ENCODE measurements around the gene TAAR8.
"Not testable (repeated sequence)": the region's sequence is repeated elsewhere in the genome, so short reads cannot be mapped to it uniquely, and the experiment has no call there.

Gene TAAR8

DNA sequence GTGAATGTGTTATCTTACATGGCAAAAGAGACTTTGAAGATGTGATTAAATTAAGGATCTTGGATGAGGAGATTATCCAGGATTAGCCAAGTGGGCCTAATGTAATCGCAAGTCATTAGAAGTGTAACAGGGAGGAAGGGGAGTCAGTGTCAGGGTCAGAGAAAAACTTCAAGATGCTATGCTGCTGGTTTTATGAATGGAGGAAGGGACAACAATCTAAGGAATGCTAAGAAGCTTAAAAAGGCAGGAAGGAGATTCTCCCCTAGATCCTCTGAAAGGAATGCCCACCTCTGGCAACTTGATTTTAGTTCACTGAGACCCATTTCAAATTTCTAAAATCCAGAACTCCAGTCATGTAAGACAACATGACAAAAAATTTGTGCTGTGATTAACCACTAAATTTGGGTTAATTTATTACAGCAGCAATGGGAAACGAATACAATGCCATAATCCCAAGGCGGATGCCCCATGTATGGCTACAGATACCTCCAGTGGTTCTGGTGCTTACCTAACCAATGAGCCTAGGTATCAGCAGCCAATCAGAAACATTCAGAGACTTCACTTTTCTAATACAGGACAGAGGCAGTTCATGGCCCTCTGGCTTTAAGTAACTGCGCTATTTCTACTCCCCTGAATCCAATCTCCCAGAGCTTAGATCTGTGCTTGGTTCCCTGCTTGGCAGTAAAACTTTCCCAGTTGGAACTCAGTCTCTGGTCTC, 3.6 kb upstream of the TAAR8 start:
- DNase-seq: no peak

DNA sequence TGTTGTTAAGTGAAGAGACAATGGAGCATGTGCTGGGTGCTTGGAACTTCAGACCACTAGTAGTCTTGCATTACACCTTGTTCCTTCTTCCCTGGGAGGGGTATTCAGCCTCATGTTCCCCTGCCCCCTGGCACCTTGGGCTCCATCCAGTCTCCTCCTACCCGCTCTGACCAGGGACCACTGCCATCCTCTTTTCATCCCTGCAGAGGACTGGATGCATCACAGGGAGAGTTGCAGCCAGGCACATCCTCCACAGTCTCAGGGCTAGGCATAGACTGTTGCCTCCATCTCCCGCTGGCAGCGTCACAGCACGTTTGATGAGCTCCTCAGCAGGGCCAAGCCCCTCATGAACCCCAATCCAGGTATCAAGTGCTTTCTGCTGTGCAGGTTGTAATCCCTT, 1.3 kb upstream of the TAAR8 start:
- DNase-seq: no peak

DNA sequence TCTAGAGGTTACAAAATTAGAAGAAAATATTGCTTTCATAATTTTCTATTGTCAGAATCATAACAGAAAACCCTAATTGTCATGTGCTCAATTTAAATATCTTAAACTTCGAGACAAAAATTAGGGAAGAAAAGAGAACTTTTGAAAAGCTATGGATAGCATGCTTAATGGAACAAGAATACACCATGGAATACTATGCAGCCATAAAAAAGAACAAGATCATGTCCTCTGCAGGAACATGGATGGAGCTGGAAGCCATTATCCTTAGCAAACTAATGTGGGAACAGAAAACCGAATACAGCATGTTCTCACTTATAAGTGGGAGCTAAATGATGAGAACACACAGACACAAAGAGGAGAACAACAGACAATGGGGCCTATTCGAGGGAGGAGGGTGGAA, 7.6 kb downstream of the TAAR8 start:
- not testable (repeated sequence) for DNase-seq

DNA sequence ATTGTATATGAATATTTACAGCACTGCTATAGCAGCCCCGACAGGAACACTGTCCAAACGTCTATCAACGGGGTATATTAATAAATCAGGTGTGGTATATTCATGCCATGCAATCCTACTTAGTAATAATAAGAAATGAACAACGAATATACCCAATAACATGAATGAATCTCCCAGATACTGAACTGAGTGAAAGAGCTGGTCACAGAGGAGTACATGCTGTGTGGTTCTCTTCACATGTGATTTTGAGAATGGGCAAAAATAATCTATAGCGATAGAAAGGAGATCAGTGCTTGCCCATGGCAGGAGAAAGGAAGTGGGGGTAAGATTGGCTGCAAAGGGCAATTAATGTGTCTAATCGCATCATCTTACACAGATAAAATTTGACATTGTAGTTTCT, 13.9 kb downstream of the TAAR8 start:
- no peak for DNase-seq

DNA sequence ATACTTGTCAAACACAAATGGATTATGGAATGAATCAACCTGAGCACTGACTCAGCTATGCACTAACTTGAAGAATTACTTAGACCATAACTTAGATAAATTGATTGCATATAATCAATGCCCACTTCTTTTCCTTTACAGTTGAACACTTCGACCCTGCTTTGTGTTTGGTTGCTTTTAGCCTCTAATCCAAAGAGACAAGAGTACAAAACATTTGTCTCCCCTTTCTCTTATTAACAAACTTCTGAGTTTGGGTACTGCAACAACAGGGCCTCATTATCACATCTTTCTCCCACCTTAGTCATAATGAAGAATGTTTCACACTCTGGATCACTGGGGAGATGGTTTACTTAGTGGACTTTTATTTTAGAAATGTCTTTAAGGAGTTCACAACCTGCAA, 15.1 kb downstream of the TAAR8 start:
- no peak for DNase-seq

DNA sequence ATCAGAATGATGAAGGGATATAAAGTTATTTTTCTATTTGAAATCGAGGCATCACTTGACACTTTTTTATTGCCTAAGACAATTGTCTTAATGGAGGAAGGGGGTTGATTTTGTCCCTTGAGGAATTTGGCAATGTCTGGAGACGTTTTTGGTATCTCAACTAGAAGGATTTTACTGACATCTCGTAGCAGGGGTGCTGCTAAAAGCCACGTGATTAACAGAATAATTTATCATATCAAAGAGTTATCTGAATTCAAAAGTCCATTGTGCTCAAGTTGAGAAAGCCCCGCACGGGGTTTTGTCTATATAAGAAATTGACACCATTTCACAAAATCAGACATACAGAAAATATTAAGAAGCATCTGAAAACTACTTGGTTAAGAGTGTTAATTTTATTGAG, 16.1 kb downstream of the TAAR8 start:
- no peak for DNase-seq

DNA sequence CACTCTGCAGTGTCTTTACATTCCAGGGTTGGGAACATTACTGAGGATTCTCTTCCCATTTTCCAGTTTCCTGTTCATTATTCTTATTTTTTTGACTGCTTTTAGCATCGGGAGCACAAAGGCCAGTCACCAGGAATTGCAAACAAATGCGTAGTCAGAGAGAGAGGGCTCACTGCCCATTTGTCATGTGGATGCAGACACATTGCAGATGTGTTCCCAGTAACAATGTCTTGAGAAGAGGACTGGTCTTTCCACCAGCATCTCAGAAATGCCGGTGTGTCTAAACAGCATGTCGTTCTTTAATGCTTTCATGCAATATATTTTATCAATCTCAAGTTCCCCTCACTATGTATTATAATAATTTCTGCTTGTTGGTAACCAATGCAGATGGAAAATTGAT, 16.7 kb downstream of the TAAR8 start:
- no peak for DNase-seq

DNA sequence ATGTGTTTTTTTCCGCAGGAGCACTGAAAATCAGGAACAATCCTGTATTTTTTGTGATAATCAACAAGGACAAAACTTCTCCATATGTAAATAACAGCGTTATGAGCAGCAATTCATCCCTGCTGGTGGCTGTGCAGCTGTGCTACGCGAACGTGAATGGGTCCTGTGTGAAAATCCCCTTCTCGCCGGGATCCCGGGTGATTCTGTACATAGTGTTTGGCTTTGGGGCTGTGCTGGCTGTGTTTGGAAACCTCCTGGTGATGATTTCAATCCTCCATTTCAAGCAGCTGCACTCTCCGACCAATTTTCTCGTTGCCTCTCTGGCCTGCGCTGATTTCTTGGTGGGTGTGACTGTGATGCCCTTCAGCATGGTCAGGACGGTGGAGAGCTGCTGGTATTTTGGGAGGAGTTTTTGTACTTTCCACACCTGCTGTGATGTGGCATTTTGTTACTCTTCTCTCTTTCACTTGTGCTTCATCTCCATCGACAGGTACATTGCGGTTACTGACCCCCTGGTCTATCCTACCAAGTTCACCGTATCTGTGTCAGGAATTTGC, 17.8 kb downstream of the TAAR8 start, which contains the start of gene TAAR6:
Gene TAAR6 (plus strand): TSS at position 102 of the 557 bp plus-strand sequence. CDS start 0 bp downstream, at position 102.
- DNase-seq: no peak

DNA sequence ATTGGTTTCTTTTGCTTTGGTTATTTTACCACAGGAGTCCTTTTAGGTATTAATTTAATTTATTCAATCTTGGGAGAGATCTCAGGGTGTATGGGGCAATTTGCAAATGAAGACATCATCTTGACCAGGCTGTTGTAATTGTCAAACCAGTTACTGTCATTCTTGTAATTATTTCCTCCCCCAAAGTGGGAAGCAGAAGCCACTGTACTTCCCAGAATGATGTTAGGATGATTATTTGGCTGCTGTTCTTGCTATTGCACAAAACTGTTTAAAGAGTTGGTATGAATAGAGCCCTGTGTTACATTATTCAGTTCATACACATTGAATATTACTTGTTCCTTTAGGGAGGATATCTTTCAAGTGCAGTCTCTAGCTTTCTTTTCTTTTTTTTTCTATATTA, 19.3 kb downstream of the TAAR8 start:
- no peak for DNase-seq

DNA sequence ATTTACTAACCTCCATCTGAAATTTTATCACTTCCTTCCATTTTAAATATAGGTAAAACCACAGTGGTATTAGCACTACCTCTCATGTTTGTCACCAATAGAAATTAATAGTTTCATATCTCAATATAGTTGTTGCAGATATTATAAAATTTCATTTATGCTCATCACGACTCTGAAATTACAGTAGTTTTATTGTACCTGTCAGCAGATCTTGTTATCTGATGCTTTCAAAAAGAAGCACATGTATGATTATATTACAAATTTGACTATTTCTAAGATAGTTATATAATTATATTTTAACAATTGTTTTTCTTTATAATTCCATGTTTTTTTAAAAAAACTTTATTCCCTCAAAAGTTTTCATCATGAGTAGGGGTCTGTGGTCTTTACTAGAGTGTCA, 32.2 kb downstream of the TAAR8 start:
- DNase-seq: no peak

DNA sequence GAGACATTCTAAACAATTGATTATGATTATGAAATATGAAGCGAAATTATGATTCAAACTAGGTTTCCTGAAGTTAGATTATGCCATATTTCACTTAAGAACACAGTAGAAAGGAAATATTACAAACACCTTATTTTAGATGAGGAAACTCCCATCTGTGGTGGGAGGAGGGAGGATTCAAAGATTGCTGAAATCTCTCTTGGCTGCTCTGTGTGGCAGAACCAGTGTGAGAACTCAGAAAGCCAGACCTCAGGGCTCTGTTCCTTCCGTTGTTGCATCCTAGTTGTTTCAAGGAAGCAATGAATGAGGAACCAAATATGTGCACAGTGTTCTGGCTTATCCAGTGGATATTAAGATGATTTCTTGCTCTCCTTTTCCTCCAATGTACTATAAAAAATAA, 35.0 kb downstream of the TAAR8 start:
- DNase-seq: no peak

DNA sequence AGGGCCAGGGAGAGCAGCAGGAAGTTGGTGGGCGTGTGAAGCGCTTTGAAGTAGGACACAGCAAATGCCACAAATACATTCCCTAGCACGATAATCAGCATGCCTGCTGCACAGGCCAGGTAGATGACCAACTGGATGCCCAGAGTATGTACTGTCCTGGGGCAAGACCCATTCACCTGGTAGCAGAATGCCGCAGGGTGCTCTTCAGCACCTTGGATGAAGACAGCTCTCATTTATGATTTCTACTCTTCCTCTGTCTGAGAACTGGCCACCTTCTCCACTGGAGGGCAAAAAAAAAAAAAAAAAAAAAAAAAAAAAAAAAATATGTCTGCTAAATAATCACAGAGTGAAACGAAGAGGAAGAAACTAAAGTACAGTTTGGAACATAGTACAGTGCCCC, 37.0 kb downstream of the TAAR8 start, which contains the start of gene TAAR5:
Gene TAAR5 (minus strand): TSS at position 288 of the 400 bp plus-strand sequence. CDS start 55 bp downstream, at position 233.
- DNase-seq: no peak

DNA sequence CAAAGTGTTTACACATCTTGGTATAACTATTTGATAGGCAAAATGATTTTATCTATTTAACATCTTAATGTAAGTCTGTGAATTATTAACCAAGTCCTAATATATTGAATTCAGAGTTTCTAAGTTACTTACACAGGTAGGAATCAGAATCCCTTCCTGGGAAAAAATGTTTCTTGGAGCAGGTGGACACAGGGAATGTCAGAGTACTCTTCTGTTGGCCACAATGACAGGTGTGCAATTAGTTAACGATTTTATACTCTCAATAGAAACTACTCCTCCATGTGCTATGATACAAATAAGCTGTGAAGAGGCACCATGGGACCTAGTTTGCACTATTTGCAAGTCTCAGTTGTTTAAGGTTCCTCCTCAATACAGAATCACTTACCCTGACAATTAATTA, 37.9 kb downstream of the TAAR8 start:
- DNase-seq: no peak

DNA sequence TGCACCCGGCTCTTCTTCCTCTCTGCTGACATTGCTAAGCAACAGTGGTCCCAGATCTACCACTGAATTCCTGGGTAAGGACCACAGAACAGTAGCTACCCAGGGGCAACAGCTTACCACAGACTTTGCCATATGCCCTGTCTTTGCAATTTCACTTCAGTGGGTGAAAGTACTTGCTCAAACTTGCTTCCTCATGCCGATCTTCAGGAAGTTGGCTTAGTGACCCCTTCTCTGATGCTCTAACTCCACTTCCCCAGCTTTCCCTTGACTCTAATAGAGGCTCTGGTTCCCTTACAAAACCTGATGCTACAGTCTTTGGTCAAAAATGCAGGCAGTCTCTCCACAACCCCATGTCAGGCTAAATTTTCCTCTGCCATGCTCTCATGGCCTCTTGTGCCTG, 40.4 kb downstream of the TAAR8 start:
- DNase-seq: no peak

DNA sequence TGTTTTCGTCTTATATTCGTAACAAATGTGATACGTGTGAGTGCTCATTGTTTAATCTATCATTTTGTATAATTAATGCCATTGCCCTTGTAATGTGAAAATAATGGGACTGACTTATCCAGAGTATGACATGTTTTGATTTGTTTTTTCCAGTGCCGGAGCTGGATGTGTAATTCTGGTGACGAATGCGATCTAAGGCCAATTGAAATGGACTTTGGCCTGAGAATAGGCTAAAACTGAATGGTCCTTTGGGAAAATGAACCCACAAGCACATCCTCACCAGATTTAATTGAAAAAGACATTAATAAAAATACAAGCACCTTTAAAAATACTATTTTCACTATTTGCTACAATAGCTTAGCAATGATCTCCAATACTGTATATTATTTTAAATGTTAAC, 43.7 kb downstream of the TAAR8 start:
- DNase-seq: no peak

DNA sequence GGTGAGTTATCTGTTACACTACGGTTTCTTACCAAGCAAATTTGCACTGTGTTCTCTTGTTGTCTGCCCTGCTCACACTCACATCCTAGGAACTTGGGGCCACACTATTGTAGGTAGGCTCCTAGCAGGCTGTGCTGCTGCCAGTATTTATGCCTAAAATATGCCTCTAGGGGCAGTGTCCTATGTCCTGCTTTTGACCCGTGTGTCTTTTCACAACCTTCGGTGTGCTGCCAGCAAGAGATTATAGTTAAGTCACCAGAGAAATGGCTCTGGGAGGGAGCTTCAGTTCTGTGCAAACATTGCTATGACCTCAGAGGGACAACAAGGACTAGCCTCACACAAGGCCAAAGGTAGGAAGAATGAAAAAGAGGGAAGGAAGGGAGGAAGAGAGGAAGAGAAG, 46.0 kb downstream of the TAAR8 start:
- DNase-seq: no peak

DNA sequence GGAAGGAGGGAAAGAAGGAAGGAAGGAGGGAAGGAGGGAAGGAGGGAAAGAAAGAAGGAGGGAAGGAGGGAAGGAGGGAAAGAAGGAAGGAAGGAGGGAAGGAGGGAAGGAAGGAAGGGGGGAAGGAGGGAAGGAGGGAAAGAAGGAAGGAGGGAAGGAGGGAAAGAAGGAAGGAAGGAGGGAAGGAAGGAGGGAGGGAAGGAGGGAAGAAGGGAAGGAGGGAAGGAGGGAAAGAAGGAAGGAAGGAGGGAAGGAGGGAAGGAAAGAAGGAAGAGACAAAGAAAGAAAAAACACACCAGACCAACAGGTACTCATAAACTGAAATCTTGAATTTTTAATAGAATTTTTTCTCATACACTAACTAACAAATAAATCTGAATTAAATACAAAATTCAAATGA, 48.4 kb downstream of the TAAR8 start:
- DNase-seq: not testable (repeated sequence)
